CD4-positive, alpha-beta T cell treated with Interleukin-6 at 100 ng/mL for 8 hours (primary cell): Measurements from ENCODE around the gene TSC22D1.
A peak's percentile ranks its signal among the peaks of the same experiment; 100 is the strongest.
"Not testable (repeated sequence)": the region's sequence is repeated elsewhere in the genome, so short reads cannot be mapped to it uniquely, and the experiment has no call there.

Experiments used
- DNase-seq: peaks from one replicate; pipeline ENCODE4 v3.0.0-alpha.2; 2020; ENCODE audit warnings: mixed read lengths, low spot score

The TSC22D1 gene

DNA sequence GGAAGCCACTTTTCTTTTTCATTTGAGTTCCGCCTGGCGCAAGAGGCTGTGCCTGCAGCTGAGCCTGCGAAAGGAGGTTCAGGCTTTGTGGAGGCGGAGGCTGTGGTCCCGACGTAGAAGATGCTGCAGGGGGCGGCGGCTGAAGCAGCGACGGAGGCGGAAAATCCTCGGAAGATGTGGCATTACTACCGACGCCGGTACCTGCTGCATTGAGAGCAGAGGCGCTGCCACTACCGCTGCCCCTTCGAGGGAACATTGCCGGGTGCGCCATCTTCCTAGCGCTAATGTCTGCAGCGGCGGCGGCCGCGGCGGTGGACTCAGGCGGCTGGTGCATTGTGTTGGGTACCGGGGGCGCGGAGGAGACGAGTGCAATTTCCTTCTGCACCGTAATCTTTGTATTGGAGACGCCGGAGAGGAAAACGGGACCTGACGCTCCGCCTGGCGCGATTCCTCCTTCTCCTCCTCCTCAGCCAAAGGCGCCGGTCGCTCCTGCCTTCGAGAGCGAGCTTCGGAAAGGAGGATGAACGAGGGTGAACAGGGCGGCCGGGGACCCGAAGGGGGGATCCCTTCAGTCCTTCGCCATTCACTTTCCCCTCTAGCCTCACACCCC lies at the start of gene TSC22D1:
Gene TSC22D1 (minus strand): TSS at position 590 of the 610 bp plus-strand sequence. CDS start 256 bp downstream, at position 334.
- peak; percentile 70 for DNase-seq

DNA sequence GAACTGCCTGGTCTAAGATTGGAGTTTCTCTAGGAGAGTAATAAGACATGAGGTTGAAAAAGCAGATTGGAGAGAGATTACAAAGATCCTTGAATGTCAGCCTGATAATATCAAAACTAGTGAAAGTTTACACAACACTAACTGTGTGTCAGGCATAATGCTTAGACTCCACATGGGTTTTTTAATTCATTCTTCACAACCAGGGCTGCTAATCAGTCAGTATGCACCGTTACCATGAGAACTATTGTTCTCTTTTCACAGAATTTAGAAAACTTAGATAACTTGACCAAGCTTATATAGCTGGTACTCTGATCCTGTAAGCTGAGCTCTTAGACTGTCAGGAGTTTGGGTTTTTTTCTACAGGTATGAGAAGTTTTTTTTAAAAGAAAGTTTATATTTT lies 46.6 kb upstream of the TSC22D1 start:
- no peak for DNase-seq

DNA sequence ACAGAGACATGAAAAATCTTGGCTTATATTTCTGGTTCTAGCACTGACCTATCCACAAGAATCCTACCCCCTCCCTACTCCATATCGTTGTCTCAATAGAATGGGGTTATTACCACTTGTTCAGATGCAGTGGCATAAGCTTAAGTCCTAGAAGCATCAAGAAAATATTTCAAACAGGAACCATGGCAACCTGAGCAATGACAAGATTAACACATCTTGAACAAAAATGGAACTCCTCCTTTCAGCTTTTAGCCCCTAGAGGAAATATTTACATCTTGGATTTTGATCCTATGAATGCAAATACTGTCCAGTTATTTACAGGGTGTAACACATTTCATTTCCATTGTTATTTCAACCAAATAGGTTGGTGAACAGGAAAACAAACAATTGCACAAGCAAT lies 46.1 kb upstream of the TSC22D1 start:
- no peak for DNase-seq

DNA sequence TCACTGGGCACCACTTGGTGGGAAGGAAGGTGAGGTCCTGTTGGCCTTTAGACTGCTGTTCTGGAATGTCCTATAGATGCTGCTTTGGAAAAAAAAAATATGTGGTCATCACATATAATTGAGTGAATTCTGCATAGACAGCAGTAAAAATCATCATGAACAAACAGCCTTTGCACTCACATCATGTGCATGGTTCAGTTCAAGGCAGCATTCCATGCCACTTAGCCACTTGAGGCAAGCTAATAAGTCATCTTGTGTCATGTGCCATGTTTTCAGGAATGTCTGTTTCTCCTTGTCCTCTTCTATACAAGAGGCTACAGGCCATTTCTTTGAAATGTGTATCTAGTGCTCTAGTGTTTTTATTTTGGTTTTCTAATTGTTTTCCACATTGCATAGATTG lies 43.9 kb upstream of the TSC22D1 start:
- DNase-seq, result no peak

DNA sequence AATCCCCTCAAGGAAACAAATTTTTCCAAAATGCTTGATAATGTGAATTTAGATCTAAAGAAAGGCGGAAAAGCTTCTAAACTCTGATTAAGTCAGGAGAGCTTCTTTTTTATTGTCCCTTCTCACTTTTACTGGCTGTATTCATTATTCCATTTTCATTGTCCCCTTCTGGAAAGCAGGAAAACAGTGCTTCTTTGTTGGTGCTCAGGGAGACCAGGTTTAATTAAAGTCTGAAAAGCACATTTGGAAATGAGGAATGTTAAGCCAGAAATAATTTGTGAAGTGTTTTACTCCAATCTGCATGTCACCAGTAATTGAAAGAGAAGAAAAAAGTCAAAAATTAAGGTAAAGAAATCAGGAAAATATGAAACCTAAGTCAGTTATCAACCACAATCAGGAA lies 43.5 kb upstream of the TSC22D1 start:
- DNase-seq, result no peak

DNA sequence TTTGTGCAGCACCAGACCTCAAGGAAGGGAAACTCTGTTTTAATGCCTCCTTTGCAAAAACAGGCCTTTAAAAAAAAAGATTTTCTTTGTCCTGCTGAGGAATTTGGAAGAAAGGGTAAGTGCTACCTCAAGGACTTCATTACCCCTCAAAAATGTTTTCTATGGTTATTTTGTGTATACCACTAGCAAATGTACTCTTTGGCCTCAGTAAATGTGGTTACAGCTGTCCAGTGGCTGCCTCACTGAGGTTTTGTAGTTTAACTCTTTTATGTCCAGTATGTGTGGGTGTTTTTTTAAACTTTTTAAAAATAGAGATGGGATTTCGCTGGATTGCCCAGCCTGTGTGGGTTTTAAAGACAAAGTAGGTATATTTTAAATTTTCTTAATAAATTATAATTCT lies 42.2 kb upstream of the TSC22D1 start:
- DNase-seq, result no peak

DNA sequence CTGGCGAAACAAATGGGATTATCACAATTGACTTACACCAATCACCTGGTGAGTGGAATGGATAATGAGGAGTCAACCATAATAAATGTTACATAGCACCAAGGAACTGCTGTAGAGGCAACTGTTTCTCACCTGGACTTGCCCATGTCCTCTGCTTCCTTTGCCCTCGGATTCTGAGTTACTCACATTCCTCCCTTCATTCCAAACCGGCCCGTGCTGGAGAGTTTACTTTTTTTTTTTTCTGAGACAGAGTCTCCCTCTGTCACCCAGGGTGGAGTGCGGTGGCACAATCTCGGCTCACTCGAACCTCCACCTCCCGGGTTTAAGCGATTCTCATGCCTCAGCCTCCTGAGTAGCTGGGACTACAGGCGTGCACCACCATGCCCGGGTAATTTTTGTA lies 41.5 kb upstream of the TSC22D1 start:
- DNase-seq, result no peak

DNA sequence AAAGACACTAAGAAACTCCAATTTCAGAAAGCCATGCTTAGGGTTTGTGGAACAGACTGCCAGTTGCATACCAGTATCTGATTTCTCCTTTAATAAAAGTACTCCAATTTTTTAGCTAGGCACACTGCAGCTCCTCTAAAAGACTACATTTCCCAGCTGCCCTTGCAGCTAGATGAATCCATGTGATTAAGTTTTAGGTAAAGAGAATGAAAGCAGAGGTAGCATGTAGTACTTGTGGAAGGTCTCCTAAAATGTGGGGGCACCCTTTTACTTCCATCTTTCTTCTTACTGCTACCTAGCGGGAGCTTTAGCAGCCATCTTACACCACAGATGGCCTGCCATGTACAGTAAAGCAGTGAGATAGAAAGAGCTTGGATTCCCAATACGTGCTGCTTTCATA lies 33.0 kb upstream of the TSC22D1 start:
- no peak for DNase-seq

DNA sequence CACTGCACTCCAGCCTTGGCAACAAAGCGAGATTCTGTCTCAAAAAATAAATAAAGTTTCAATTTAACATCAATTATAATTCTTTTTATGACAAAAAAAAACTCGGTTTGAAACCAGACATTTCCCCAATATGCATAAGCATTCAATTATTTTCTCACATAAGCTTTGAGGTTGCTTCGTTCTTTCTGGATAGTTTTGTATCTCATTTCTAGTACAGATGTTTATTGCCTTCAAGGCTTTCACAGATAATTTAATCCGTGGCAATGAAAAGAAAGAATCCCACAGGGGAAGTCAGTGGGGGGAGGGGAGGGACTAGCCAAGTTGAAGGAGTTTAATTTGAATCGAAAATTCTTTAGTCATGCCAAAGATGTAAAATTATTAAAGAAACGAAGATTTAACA lies 29.6 kb upstream of the TSC22D1 start:
- no peak for DNase-seq

DNA sequence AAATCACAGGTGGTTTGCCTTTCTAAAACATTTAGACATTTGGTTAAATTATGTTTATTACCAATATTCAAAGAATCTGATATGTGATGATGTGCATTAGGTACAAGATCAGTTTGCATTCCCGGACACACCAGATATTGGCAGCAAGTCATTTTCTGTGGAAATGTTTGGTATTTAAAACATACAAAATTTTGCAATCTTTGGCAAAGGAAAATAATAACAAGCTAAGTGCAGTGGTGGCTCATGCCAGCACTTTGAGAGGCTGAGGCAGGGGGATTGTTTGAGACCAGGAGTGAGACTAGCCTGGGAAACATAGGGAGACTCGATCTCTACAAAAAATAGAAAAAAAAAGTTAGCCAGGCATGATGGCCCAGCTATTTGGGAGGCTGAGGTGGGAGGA lies 29.1 kb upstream of the TSC22D1 start:
- DNase-seq, result no peak

DNA sequence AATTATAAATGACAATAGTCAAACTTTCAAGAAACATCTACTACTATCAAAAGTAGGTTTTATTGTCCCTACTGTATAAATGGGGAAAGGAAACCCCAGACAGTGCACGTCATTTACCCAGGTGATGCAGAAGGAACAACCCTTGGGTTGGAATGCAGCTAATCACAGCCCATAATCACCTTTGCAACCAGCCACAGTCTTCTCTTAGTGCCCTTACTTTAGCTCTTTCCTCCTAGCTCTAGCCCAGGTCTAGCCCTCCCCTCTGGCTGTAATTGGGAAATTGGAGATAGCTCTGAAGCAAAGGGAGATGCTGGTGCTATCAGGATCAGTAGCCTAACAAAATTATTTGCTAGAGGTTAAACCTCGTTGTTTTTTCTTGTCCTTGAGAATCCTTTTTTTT lies 25.5 kb upstream of the TSC22D1 start:
- no peak for DNase-seq

DNA sequence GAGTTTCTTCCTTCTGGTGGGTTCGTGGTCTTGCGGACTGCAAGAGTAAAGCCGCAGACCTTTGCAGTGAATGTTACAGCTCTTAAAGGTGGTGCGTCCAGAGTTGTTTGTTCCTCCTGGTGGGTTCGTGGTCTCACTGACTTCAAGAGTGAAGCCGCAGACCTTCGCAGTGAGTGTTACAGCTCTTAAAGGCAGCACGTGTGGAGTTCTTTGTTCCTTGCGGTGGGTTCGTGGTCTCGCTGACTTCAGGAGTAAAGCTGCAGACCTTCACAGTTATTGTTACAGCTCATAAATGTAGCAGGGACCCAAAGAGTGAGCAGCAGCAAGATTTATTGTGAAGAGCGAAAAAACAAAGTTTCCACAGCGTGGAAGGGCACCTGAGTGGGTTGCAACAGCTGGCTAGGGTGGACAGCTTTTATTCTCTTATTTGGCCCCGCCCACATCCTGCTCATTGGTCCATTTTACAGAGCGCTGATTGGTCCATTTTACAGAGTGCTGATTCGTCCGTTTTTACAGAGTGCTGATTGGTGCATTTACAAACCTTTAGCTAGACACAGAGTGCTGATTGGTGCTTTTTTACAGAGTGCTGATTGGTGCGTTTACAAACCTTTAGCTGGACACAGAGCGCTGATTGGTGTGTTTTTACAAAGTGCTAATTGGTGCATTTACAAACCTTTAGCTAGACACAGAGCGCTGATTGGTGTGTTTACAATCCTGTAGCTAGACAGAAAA lies 17.9 kb upstream of the TSC22D1 start:
- not testable (repeated sequence) for DNase-seq

DNA sequence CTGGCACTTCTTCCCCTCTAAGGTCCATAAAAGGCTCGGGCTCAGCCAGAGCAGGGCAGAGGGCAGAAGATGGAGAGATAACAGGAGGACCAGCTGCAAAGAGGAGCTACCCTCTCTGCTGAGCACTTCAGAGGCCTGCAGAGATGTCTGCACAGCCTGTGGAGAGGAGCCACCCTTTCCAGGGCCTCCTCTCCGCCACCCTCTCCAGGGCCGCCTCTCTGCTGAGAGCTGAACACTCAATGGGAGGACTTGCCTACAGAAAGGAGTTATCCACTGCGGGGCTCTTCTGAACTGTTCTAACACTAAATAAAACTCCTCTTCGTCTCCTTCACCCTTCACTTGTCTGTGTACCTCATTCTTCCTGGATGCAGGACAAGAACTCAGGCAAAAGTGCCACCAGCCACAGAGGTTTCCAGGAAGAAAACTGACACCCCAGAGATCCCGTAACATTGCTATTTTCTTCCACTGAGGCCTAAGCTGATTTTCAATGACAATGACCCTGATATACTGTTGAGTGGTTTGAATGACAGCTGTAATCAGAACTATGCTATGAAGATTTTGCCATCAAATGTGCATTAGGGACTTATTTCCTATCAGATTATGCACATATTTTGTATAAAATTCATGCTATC lies 16.2 kb upstream of the TSC22D1 start:
- DNase-seq, result no peak

DNA sequence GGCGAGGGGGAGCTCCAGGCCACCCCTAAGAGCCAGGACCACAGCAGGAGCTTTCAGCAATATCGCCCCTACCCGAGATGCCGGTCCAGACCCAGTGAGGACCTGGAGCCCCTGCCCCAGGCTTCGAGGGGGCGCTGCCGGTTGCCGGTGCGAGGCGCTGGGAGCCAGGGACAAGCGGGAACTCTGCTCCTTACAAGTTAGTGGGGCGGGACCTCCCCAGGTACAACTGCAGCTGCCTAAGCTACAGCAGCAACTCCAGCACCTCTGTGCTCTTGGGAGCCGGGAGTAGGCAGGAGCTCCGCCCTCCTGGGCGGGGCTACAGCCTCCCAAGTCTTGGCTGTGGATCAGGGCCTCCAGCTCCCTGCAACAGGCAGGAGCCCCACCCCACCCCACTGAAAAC lies 15.2 kb upstream of the TSC22D1 start:
- DNase-seq, result no peak

DNA sequence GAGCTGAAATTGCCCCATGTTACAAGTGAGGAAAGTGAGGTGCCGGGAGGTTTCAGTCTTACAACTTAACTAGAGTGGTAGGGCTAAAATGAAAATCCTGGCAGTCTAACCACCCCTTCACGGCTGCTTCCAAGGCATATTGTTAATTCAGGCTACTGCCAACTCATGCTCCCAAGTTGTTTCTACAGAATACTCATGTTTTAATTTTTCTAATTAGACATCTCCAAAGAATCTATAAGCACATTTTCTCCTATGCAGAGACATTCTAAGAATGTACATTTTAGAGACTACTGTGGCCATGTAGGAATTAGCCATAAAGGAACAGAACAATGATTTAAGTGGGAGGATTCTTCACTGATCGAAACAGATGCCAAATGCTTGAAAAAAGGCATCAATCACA lies 7.0 kb upstream of the TSC22D1 start:
- no peak for DNase-seq

DNA sequence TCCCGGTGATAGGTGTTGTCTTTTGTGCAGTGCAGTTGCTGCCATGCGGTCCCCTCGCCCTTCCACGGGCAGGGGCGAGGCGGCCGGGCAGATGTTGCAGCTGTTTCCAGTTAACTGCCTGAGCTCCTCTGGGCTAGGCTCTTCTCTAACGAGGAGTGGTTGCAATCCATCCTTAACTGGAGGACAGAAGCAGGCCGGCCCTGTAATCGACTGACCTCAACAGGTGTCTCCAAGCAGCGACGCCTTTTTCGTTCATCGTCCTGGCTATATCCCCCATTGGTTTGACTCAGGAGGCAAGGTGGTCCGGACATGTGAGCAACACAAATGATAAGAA lies 1.9 kb upstream of the TSC22D1 start:
- no peak for DNase-seq

DNA sequence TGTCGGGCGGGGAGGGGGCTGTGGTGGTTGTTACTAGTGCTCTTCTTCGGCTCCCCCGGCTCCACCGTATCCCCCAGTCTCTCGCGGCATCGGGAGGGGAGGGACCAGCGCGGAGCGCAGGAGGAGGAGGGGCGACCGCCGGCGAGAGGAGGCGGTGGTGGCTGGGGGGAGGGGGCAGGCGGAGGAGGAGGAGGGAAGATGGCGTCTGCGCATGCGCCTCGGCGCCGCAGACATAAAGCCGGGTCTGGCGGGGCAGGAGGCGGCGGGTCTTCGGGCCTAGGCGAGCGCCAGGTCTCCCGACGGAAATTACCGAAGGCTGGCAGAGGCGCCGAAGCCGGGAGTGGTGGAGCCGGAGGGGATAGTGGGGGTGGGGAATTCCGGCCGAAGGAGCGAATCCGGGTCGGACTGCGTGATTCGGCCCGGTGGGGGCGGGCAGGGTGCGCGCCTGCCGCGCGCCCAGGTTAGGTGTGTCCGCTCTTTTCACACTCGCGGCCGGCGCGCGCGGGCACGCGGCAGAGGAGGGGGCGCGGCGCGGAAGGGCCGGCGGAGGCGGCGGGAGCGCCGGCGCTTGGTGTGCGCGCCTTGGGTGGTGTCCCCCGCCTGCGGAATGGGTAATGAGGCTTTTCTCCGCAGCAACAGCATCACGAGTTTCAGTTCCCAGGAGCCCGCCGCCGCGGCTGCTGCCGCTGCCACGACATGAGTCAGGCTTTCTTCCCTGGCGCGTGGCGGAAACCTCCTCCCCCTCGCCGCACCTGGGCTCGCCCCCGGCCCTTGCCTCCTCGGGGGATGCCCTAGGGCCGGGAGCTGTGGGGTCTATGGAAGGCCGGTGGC lies 1.3 kb upstream of the TSC22D1 start:
- peak; percentile 96 for DNase-seq

DNA sequence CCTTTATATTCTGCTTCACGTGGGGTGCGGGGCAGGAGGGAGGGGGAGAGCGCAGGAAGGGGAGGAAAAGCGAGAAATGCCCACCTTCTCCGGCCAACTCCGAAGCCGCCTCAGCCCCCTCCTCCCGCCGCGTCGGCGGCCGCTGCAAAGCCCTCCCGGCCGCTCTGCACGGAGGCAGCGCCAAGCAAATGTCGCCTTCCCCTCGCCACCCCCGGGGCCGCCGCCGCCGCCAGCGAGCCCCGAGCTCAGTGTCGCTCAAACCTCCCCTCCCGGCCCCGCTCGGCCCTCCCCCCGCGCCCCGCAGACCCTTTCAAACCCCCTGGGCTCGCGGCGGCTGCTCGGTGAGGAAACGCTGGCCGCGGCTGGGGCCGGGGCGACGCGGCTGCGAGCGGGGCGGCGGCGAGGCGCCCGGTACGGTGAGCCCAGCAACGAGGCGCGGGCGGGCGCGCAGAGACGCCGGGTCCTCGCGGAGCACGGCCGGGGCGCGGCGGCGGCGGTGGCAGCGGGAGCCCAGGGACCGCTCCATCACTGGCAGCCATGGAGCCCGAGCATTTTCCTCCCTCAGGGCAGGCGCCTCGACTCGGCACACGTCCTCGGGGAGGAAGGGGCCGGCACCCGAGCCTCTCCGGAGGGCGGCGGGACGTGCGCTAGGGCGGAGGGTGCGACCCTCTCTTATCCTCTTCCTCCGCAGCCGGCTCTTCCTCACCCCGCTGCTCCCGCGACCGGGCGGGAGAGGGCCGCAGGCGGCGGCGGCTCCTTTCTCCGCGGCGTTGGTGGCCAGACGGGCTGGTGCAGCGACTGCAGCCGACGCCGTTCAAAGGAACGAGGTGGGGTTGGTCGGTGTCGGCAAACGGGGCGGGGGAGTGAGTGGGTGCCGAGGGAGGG lies 463 bp upstream of the TSC22D1 start:
- peak; percentile 10 for DNase-seq

DNA sequence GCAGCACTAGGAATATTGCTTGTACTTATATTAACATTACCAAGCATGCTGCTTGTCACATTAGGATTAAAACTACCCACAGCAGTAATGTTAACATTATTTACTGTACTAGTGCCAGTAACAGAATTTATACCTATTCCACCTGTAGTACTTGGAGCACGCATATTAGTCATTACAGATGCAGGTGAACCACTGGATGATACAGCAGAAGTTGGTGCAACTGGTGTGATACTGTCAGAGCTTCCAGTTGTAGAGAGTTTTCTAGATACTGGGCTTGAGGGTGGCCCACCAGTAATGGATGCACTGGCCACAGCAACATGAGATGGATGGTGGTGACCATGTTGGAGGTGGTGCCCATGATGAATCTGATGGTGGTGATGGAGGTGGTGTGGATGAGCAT lies 1.1 kb downstream of the TSC22D1 start:
- no peak for DNase-seq

DNA sequence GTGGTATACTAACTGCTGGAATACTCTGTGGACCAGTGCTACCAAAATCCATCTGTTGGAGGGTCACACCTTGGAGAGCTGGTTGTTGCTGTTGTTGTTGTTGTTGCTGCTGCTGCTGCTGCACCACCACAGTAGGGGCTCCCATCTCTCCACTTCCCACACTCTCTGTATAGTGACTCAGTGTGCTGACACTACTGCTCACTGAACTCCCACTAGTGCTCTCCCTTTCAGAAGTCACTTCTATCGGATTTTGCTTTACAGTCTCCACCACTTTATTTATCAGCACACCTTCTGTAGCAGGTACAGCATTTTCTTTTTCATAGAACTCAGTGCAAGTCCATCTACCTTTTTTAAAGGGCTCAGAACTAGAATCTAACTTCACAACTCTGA lies 1.7 kb downstream of the TSC22D1 start:
- DNase-seq, result no peak

DNA sequence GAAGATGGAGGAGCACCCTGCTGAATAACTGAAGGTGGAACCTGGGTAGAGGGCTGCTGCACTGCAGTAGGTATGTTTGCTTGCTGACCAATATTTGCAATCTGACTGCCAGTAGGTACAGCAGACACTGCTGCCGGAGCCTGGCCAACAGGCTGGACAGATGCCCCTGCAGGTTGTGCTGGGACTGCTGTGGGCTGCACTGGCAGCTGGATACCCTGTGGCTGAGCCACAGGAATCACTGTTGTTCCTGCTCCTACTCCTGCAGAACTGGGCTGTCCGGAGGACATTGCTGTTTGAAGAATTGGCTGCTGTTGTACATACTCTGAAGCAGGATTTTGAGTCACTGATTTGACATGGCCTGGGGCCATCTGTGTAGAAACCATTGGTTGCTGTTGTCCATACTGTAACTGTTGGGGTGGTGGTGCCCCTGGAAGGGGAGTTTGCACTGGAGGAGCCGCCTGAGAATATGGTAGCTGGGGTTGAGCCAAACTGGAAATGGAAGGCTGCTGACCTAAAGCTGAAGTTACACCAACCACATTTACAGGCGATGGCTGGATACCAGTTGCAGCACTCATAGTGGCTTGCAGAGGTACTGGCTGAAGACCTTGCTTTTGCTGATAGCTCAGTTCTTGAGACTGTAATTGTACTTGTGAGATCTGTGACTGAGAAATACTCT lies 2.2 kb downstream of the TSC22D1 start:
- peak; percentile 1 for DNase-seq
